GM23338 (cell line): ENCODE data around the gene ELN. TPM values are rescaled to one million over a fixed set of nuclear protein-coding genes. Genes with fewer than 3 reads are reported as not detected.

ENCODE experiments used
- ATAC-seq: fragments of 200-7000 bp; cut with Tn5 transposase; 3 replicates; pipeline ENCODE4 v1.9.1; 2020
- DNase-seq: peaks from one replicate; pipeline ENCODE4 v3.0.0-alpha.2; 2015; ENCODE audit warnings: low spot score
- H2AFZ ChIP-seq: fragments of 200-600 bp; sonication (generic); 2 replicates; pipeline ENCODE4 v1.8.0; 2016; ENCODE audit warnings: antibody characterized with exemption, mild to moderate bottlenecking, moderate library complexity
- H3F3A ChIP-seq: fragments of 200-600 bp; sonication (generic); replicated peaks from 2 replicates; pipeline ENCODE4 v1.8.0; 2017; ENCODE audit warnings: antibody characterized with exemption, mixed run types, low read depth
- H3K27ac ChIP-seq: fragments of 200-600 bp; sonication (generic); 2 replicates; pipeline ENCODE4 v1.6.1; 2016; ENCODE audit warnings: low read depth
- H3K27me3 ChIP-seq: fragments of 200-600 bp; sonication (generic); 2 replicates; pipeline ENCODE4 v1.8.0; 2016; ENCODE audit warnings: mild to moderate bottlenecking, mixed run types, moderate library complexity; ENCODE audit not compliant: insufficient read depth
- H3K36me3 ChIP-seq: fragments of 200-600 bp; sonication (generic); 2 replicates; pipeline ENCODE4 v1.8.0; 2016; ENCODE audit warnings: mild to moderate bottlenecking; ENCODE audit not compliant: insufficient read depth
- H3K4me1 ChIP-seq: fragments of 200-600 bp; sonication (generic); 2 replicates; pipeline ENCODE4 v1.8.0; 2016; ENCODE audit warnings: mild to moderate bottlenecking, moderate library complexity; ENCODE audit not compliant: insufficient read depth
- H3K4me2 ChIP-seq: fragments of 200-600 bp; sonication (generic); 2 replicates; pipeline ENCODE4 v1.7.1; 2017; ENCODE audit warnings: mixed run types
- H3K4me3 ChIP-seq: fragments of 200-600 bp; sonication (generic); 2 replicates; pipeline ENCODE4 v1.6.1; 2016; ENCODE audit warnings: mixed run types
- H3K79me2 ChIP-seq: fragments of 200-600 bp; sonication (generic); replicated peaks from 2 replicates; pipeline ENCODE4 v1.8.0; 2017; ENCODE audit warnings: mild to moderate bottlenecking; ENCODE audit not compliant: insufficient read depth
- H3K9me2 ChIP-seq: fragments of 200-600 bp; sonication (generic); 2 replicates; pipeline ENCODE4 v1.8.0; 2017; ENCODE audit not compliant: insufficient read depth
- H4K20me1 ChIP-seq: fragments of 200-600 bp; sonication (generic); replicated peaks from 2 replicates; pipeline ENCODE4 v1.8.0; 2017; ENCODE audit warnings: mild to moderate bottlenecking; ENCODE audit not compliant: insufficient read depth
- H3K27ac Mint-ChIP-seq: 2 replicates; pipeline ENCODE4 v1.8.0; 2020; ENCODE audit warnings: inconsistent platforms, mild to moderate bottlenecking, moderate library complexity, mixed read lengths
- H3K27me3 Mint-ChIP-seq: 3 replicates; pipeline ENCODE4 v1.8.0; 2022; ENCODE audit warnings: low read depth, mild to moderate bottlenecking, moderate library complexity, mixed read lengths, inconsistent platforms; ENCODE audit not compliant: insufficient read depth, poor library complexity
- H3K36me3 Mint-ChIP-seq: 3 replicates; pipeline ENCODE4 v1.8.0; 2021; ENCODE audit warnings: low read depth, mild to moderate bottlenecking, inconsistent platforms, moderate library complexity, mixed read lengths
- H3K4me1 Mint-ChIP-seq: 3 replicates; pipeline ENCODE4 v1.8.0; 2020; ENCODE audit warnings: mild to moderate bottlenecking, inconsistent platforms, mixed read lengths
- H3K4me3 Mint-ChIP-seq: 3 replicates; pipeline ENCODE4 v1.8.0; 2021; ENCODE audit warnings: moderate library complexity, mild to moderate bottlenecking, inconsistent platforms, mixed read lengths
- H3K9me3 Mint-ChIP-seq: 3 replicates; pipeline ENCODE4 v1.8.0; 2020; ENCODE audit warnings: moderate library complexity, mild to moderate bottlenecking, inconsistent platforms, mixed read lengths
- CREB1 ChIP-seq: fragments of 250-450 bp; sonication (Bioruptor Pico); IDR thresholded peaks from 2 replicates; pipeline ENCODE4 v1.5.0; 2020; ENCODE audit warnings: low read depth, mild to moderate bottlenecking, moderate library complexity
- CTCF ChIP-seq, 2 experiments: fragments of 200-600 bp in 1 of 2; sonication (generic) in 1 of 2; conservative IDR thresholded peaks; 2 replicates each; pipeline versions ENCODE4 v1.5.1 to v1.6.1; 2016 to 2017; ENCODE audit warnings: antibody characterized with exemption in 2 of 2, low read depth in 2 of 2, mild to moderate bottlenecking in 2 of 2, moderate library complexity in 1 of 2
- EZH2 ChIP-seq: fragments of 200-600 bp; sonication (generic); IDR thresholded peaks from one replicate; pipeline ENCODE4 v1.8.0; 2017; ENCODE audit warnings: antibody characterized with exemption, mild to moderate bottlenecking, low read depth; ENCODE audit not compliant: unreplicated experiment
- EZH2phosphoT487 ChIP-seq: fragments of 200-600 bp; sonication (generic); IDR thresholded peaks from one replicate; pipeline ENCODE4 v1.8.1; 2018; ENCODE audit warnings: antibody characterized with exemption; ENCODE audit not compliant: unreplicated experiment
- JUNB ChIP-seq: IDR thresholded peaks from one replicate; pipeline ENCODE4 v1.6.1; 2016; ENCODE audit warnings: antibody characterized with exemption; ENCODE audit not compliant: unreplicated experiment
- NANOG ChIP-seq: IDR thresholded peaks from 2 replicates; pipeline ENCODE4 v1.6.1; 2016; ENCODE audit warnings: antibody characterized with exemption, borderline replicate concordance
- POLR2AphosphoS5 ChIP-seq: IDR thresholded peaks from 2 replicates; pipeline ENCODE4 v1.6.1; 2016; ENCODE audit warnings: antibody characterized with exemption, low read depth
- REST ChIP-seq: IDR thresholded peaks from one replicate; pipeline ENCODE4 v1.6.1; 2018; ENCODE audit warnings: antibody characterized with exemption; ENCODE audit not compliant: unreplicated experiment
- STAT1 ChIP-seq: IDR thresholded peaks from one replicate; pipeline ENCODE4 v1.6.1; 2016; ENCODE audit warnings: antibody characterized with exemption; ENCODE audit not compliant: unreplicated experiment
- ZNF114 ChIP-seq: fragments of 250-450 bp; sonication (Bioruptor Pico); IDR thresholded peaks from 2 replicates; pipeline ENCODE4 v1.5.0; 2020; ENCODE audit warnings: mild to moderate bottlenecking, moderate library complexity
- ZNF331 ChIP-seq: fragments of 250-450 bp; sonication (Bioruptor Pico); IDR thresholded peaks from 2 replicates; pipeline ENCODE4 v1.5.0; 2020; ENCODE audit warnings: low read depth, mild to moderate bottlenecking, moderate library complexity
- polyA plus RNA-seq: library from polyadenylated mRNA; unstranded; fragments of >200 nt; fragmentation: Nextera tagmentation; extraction: Ambion mirVana; gene quantifications from 2 replicates; pipeline ENCODE4 v1.2.1, GENCODE V29; 2016
- total RNA-seq: library from RNA; depleted of rRNA; stranded (reverse); fragments of >200 nt; shearing (Covaris generic); gene quantifications from 2 replicates; pipeline ENCODE4 v1.2.3, GENCODE V29; 2014
- TF ChIP-seq, protein P1 (sequence below): fragments of 250-450 bp; sonication (Bioruptor Pico); IDR thresholded peaks from 2 replicates; pipeline ENCODE4 v1.5.0; 2020; ENCODE audit warnings: mild to moderate bottlenecking, moderate library complexity
- TF ChIP-seq, protein P2 (sequence below): IDR thresholded peaks from 2 replicates; pipeline ENCODE4 v1.6.1; 2016; ENCODE audit warnings: antibody characterized with exemption

ELN gene
- total and polyA plus RNA-seq, 2 experiments from 2014 or later: 1.1 to 5.6 TPM

DNA sequence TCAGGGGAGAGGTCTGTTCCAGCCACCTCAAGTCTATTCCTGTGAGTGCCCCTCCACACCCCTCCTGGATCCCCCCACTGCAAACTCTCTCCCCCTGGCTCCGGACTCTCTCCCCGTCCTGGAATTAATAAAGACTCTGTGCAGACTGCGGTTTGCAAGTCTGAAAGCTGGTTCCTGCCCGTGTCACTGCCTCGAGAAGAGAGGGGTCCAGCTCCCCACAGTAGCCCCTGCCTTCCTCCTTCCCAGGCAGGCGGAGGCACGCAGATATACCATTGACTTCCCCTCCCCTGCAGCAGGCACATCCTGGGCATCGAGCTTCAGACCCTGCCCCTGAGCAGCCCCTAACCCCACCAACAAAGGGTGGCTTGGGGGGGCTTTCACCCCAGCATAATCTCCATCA is 2.2 kb upstream of the ELN start:
- Histone ChIP-seq H3K4me3 (no peak overlapping the region), H3K27me3 (no peaks in the 10 kb centered on the region), H3K4me1 (peaks cover 15% of the 10 kb centered on the region; the same call in 1 of the 2 replicates), H3K4me2 (no peak overlapping the region), H3K79me2 (no peaks in the 10 kb centered on the region), H3K36me3 (no peaks in the 10 kb centered on the region), H3F3A (no peaks in the 10 kb centered on the region), H4K20me1 (no peaks in the 10 kb centered on the region), H3K9me2 (no peaks in the 10 kb centered on the region), H2AFZ (no peak overlapping the region), H3K27ac (no peak overlapping the region)
- no peak for ATAC-seq
- H3K27me3 Mint-ChIP-seq: peaks cover 18% of the 10 kb centered on the region
- no peak overlapping the region for H3K4me3 Mint-ChIP-seq
- H3K4me1 Mint-ChIP-seq: peaks cover 27% of the 10 kb centered on the region
- no peak overlapping the region for H3K27ac Mint-ChIP-seq
- TF ChIP-seq, protein P1, sequence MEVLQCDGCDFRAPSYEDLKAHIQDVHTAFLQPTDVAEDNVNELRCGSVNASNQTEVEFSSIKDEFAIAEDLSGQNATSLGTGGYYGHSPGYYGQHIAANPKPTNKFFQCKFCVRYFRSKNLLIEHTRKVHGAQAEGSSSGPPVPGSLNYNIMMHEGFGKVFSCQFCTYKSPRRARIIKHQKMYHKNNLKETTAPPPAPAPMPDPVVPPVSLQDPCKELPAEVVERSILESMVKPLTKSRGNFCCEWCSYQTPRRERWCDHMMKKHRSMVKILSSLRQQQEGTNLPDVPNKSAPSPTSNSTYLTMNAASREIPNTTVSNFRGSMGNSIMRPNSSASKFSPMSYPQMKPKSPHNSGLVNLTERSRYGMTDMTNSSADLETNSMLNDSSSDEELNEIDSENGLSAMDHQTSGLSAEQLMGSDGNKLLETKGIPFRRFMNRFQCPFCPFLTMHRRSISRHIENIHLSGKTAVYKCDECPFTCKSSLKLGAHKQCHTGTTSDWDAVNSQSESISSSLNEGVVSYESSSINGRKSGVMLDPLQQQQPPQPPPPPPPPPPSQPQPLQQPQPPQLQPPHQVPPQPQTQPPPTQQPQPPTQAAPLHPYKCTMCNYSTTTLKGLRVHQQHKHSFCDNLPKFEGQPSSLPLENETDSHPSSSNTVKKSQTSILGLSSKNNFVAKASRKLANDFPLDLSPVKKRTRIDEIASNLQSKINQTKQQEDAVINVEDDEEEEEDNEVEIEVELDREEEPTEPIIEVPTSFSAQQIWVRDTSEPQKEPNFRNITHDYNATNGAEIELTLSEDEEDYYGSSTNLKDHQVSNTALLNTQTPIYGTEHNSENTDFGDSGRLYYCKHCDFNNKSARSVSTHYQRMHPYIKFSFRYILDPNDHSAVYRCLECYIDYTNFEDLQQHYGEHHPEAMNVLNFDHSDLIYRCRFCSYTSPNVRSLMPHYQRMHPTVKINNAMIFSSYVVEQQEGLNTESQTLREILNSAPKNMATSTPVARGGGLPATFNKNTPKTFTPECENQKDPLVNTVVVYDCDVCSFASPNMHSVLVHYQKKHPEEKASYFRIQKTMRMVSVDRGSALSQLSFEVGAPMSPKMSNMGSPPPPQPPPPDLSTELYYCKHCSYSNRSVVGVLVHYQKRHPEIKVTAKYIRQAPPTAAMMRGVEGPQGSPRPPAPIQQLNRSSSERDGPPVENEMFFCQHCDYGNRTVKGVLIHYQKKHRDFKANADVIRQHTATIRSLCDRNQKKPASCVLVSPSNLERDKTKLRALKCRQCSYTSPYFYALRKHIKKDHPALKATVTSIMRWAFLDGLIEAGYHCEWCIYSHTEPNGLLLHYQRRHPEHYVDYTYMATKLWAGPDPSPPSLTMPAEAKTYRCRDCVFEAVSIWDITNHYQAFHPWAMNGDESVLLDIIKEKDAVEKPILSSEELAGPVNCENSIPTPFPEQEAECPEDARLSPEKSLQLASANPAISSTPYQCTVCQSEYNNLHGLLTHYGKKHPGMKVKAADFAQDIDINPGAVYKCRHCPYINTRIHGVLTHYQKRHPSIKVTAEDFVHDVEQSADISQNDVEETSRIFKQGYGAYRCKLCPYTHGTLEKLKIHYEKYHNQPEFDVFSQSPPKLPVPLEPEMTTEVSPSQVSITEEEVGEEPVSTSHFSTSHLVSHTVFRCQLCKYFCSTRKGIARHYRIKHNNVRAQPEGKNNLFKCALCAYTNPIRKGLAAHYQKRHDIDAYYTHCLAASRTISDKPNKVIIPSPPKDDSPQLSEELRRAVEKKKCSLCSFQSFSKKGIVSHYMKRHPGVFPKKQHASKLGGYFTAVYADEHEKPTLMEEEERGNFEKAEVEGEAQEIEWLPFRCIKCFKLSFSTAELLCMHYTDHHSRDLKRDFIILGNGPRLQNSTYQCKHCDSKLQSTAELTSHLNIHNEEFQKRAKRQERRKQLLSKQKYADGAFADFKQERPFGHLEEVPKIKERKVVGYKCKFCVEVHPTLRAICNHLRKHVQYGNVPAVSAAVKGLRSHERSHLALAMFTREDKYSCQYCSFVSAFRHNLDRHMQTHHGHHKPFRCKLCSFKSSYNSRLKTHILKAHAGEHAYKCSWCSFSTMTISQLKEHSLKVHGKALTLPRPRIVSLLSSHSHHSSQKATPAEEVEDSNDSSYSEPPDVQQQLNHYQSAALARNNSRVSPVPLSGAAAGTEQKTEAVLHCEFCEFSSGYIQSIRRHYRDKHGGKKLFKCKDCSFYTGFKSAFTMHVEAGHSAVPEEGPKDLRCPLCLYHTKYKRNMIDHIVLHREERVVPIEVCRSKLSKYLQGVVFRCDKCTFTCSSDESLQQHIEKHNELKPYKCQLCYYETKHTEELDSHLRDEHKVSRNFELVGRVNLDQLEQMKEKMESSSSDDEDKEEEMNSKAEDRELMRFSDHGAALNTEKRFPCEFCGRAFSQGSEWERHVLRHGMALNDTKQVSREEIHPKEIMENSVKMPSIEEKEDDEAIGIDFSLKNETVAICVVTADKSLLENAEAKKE (CRISPR knock-in tag): no peak
- TF ChIP-seq CREB1 (CRISPR knock-in tag) (no peak), STAT1 (no peak), ZNF114 (CRISPR knock-in tag) (no peak), EZH2phosphoT487 (no peak), EZH2 (no peak), JUNB (no peak), ZNF331 (CRISPR knock-in tag) (no peak), REST (no peak), POLR2AphosphoS5 (no peak), CTCF (conservative IDR thresholded peaks at IDR 0.05; ENCODE audit: low read depth in 2 of 2) (no peak), NANOG (no peak)
- TF ChIP-seq, protein P2, sequence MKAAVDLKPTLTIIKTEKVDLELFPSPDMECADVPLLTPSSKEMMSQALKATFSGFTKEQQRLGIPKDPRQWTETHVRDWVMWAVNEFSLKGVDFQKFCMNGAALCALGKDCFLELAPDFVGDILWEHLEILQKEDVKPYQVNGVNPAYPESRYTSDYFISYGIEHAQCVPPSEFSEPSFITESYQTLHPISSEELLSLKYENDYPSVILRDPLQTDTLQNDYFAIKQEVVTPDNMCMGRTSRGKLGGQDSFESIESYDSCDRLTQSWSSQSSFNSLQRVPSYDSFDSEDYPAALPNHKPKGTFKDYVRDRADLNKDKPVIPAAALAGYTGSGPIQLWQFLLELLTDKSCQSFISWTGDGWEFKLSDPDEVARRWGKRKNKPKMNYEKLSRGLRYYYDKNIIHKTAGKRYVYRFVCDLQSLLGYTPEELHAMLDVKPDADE: no peak
- no peaks in the 10 kb centered on the region for H3K36me3 Mint-ChIP-seq
- no peaks in the 10 kb centered on the region for H3K9me3 Mint-ChIP-seq
- no peak for DNase-seq
